HG02763 (cell line): ENCODE data around the gene EIF4A2.

Experiments used
- ATAC-seq: cut with Tn5 transposase; IDR thresholded peaks from one replicate; pipeline ENCODE4 v1.9.1; 2021; ENCODE audit warnings: mild to moderate bottlenecking, moderate library complexity; ENCODE audit not compliant: unreplicated experiment

Gene EIF4A2

GRCh38 chr3:186783058-186783730, at the start of gene EIF4A2:
Gene EIF4A2 (plus strand): TSS chr3:186783577. CDS start chr3:186783611, 34 bp downstream.
- peak; percentile 55 for ATAC-seq

GRCh38 chr3:186742618-186743380, 40.6 kb upstream of the EIF4A2 start:
- no peak for ATAC-seq

GRCh38 chr3:186743666-186744065, 39.7 kb upstream of the EIF4A2 start:
- no peak for ATAC-seq

- ATAC-seq = no peak
Observed at GRCh38 chr3:186746008-186746407, 37.4 kb upstream of the EIF4A2 start.

DNA sequence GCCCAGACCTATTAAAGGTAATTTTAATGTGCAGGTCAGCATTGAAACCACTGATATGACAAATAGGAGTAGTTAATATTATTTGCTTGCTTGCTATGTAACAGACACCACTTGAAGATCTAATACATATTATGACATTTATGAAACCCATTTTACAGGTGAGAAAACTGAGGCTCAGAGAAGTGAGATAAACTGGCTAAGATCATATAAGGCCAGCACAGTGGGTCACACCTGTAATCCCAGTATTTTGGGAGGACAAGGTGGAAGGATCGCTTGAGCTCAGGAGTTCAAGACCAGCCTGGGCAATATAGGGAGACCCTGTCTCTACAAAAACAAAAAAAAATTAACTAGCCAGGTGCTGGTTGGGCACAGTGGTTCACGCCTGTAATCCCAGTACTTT, 33.1 kb upstream of the EIF4A2 start:
- no peak for ATAC-seq

- ATAC-seq = no peak
Observed at GRCh38 chr3:186751480-186751879, 31.9 kb upstream of the EIF4A2 start.

DNA sequence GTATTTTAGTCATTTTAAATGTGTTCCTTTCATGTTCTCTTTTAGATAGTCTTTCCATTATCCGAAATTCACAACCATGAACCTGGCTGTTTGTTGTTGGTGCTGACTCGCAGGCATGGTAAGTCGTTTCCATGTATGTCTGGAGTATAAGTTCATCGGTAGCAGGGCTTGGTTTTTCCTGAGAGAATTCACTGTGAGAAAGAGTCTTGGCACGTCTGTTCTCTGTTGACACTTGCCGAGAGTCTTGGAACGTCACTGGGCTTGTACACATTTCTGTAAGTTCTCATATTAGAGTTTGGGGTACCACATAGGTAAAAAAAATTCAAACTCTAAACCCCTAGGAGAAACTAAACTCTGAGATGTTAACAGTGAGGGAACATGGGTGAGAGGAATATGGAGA, 29.4 kb upstream of the EIF4A2 start:
- ATAC-seq = no peak

DNA sequence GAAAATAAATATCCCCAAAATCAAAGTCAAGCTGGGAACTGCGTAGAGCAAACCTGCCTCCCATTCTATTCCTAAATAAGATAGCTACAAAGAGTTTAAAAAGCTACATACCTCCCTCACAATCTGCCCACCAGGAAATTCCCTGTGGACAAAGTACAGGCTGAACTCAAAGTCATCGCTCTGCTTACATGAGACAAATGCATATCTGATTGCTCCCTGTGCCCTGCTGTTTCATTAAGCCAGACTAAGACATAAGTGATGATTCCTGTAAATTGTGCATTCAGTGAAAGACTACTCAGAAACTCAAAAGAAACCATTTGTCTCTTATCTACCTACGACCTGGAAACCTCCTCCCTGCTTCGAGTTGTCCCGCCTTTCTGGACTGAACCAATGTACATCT, 28.5 kb upstream of the EIF4A2 start:
- no peak for ATAC-seq

DNA sequence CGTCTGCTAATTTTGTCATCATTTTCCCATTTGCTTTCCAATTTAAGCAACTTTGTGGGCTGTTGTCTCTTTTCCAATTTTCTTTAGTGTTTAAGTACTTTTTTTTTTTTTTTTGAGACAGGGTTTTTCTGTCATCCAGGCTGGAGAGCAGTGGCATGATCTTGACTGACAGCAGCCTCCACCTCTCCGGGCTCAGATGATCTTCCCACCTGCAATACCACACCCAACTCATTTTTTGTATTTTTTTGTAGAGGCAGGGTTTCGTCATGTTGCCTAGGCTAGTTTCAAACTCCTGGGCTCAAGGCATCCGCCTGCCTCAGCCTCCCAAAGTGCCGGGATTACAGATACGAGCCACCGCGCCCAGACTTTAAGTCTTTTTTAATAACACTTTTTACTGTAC, 26.2 kb upstream of the EIF4A2 start:
- ATAC-seq = no peak

GRCh38 chr3:186757686-186758220, 25.6 kb upstream of the EIF4A2 start:
- no peak for ATAC-seq

GRCh38 chr3:186759231-186759930, 24.0 kb upstream of the EIF4A2 start:
- ATAC-seq = no peak

- no peak for ATAC-seq
Observed at GRCh38 chr3:186760141-186760833, 23.1 kb upstream of the EIF4A2 start.

GRCh38 chr3:186760897-186761447, 22.4 kb upstream of the EIF4A2 start:
- ATAC-seq = no peak

DNA sequence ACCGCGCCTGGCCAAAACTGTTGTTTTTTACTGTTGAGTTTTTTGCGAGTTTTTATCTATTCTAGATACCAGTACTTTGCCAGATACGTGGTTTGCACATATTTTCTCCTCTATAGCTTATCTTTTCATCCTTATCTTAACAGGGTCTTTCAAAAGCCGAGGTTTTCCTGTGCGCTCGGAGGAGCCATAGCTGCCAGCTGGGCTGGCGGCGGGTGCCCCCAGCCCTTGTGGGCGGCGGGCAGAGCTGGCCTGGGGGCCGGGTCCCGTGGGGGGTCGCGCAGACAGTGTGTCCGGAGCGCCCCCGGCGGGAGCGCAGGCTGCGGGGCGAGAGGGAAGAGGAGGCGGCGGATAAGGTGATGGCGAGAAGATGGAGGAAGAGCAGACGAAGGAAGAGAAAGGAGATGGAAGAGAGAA, 11.1 kb upstream of the EIF4A2 start:
- peak; percentile 24 for ATAC-seq

DNA sequence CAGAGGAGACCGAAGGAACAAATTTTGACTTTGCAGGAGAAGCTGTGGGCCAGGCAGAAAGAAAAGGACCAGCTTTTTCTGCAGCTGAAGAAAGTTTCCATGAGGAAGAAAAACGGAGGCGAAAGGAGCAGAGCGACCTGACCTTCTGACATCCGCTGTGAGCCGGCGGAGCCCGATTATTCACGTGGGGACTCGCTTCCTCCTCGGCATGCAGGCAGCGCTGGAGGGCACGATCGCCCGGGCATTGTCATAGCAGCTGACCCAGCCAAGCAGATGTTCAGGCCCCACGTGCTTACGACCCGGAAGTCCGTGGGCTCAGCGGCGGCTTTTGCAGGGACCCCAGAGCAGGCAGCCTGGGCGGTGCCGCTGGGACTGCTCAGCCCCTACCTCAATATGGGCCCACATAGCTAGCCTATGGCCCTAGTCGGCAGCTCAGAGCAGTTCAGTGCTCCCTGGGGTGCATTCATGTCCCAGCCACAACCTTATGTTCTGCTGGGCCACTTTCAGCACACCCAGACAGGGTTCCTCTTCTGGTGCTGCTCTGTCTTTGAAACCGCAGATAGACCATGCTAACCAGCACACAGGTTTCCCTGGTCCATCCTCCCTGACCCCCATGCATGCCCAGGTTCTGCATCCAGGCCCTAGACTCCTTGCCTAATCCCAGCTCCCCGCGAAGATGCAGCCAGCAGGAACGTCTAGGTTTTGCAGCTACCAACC, 10.5 kb upstream of the EIF4A2 start:
- peak; percentile 79 for ATAC-seq

- no peak for ATAC-seq
Observed at GRCh38 chr3:186775999-186776398, 7.4 kb upstream of the EIF4A2 start.

- no peak for ATAC-seq
Observed at GRCh38 chr3:186779204-186779603, 4.2 kb upstream of the EIF4A2 start.

GRCh38 chr3:186782542-186783057, 777 bp upstream of the EIF4A2 start:
- peak; percentile 30 for ATAC-seq

- peak; percentile 60 for ATAC-seq
Observed at GRCh38 chr3:186783731-186784515, 546 bp downstream of the EIF4A2 start.
